AG09319 (cell line): ENCODE results near the gene CCNQ.
A peak's percentile ranks its signal among the peaks of the same experiment; 100 is the strongest.
"Not testable (repeated sequence)": the region's sequence is repeated elsewhere in the genome, so short reads cannot be mapped to it uniquely, and the experiment has no call there.

Source experiments
- DNase-seq: peaks from one replicate; pipeline ENCODE4 v3.0.0-alpha.2; 2010; ENCODE audit warnings: low read depth; ENCODE audit errors: extremely low read depth
- TF ChIP-seq, protein P1 (sequence below): IDR thresholded peaks from 2 replicates; pipeline ENCODE4 v1.5.1; 2011; ENCODE audit warnings: low read depth, mild to moderate bottlenecking, inconsistent platforms, low read length, moderate library complexity

CCNQ gene

DNA sequence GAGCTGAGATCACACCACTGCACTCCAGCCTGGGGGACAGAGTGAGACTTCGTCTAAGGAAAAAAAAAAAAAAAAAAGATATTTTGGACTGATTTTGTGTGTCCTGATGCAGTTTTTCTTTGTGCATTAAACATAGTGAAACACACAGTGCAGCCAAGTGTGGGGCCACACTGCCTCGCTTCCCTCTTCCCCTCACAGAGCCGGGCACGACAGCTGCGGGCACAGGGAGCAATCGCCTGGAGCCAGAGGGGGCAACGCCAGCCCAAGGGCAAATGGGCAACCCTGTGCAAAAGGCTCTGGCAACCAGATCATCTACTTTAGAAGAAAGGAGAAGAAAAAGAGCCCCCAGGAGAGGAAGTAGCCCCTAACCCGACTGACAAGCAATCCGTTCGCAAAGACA, 13.5 kb upstream of the CCNQ start:
- no peak for DNase-seq
- TF ChIP-seq, protein P1, sequence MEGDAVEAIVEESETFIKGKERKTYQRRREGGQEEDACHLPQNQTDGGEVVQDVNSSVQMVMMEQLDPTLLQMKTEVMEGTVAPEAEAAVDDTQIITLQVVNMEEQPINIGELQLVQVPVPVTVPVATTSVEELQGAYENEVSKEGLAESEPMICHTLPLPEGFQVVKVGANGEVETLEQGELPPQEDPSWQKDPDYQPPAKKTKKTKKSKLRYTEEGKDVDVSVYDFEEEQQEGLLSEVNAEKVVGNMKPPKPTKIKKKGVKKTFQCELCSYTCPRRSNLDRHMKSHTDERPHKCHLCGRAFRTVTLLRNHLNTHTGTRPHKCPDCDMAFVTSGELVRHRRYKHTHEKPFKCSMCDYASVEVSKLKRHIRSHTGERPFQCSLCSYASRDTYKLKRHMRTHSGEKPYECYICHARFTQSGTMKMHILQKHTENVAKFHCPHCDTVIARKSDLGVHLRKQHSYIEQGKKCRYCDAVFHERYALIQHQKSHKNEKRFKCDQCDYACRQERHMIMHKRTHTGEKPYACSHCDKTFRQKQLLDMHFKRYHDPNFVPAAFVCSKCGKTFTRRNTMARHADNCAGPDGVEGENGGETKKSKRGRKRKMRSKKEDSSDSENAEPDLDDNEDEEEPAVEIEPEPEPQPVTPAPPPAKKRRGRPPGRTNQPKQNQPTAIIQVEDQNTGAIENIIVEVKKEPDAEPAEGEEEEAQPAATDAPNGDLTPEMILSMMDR: no peak

DNA sequence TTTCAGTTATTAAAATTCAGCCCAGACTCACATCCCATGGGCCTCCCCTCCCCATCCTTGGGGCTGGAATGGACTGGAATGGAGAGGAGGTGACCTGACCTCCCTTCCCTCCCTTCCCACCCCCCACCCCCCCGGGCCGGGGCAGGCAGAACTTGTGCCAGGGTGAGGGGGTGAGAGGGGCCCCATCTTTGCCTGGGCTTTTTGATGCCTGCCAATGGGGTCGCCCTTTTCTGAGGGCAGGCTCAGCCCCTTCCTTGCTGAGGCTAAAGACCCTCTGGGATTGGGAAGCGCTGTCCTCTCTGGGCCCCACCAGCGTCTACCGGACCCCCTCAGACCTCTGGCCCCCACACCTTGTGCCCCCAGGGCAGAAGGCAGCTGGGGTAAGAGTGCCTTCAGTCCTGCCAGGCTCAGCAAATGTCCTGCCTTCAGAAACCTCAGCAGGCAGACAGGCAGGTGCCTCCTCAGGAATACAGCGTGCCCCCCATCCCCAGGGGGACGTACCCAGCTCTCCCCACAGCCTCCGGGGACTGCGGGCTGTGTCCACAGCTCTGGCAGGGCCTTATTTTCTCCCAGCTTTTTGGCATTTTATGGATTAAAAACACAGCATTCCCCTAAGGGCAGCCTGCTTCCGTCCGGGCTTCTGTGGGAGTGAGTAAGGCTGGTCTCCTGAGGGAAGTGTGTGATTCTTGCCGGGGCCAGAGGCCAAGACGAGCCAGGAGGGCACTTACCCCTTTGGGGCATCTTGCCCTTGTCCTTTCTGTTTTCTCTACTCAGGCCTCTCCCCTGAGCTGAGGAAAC, 12.6 kb upstream of the CCNQ start:
- TF ChIP-seq, protein P1: no peak
- DNase-seq: no peak

DNA sequence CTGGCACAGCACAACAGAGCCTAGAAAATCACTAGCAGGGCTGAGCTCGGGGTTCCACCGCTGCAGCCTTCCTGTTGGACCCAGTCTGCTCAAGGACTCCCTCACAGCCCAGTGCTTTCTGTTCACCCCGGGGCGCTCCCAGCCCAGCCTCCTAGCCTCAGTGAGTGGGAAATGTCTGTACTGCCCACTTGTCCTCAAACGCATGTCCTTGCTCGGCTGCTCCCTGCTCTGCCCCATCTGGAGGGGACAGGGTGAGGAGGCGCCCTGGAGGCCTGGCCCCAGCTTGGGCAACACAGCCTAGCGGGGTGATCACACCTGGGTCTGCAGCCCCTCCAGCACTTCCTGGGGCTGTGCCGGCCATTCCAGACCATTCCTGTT, 11.9 kb upstream of the CCNQ start:
- DNase-seq: no peak
- TF ChIP-seq, protein P1: no peak

DNA sequence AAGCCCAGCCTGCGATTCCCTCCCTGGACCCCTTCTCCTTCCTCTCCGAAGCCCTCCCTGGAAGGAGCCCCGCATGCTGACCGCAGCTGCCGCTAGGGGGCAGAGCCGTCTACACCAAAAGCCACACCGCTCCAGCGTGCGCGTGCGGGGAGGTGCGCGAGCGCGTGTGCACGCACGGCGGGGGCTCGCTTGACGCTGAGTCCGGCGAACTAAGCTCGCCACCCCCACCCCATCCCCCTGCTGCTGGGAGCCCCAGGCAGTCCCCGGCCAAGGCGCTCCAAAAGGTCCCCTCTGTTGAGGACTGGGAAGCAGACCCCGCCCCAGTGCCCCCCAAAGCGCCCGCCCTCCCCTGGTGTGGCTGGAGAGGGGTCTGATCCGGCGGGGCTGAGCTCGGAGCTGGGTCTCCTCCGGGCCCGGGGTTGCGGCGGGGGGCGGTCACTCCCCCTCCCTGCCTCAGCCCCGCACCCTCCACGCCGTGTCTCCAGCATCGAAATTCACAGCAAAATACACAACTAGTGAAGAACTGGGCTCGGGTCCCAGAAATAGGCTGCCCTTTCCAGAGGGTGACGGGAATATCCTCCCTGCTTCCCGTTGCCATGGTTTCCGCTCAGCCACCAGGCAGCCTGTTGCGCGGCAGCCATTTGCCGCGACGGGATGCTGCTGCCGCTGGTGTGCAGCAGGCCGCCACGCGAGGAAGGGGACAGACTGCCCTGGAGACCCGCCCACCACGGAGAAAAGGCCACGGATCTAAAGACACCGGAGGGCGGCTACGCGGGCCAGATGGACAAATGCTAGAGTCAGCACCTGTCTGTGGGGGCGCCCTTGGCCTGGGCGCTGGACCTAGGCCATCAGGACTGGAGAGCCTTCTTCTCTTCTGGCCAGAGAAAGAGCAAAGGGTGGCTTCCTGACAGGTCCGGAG, 11.2 kb upstream of the CCNQ start:
- TF ChIP-seq, protein P1: peak; percentile 75
- peak; percentile 14 for DNase-seq

DNA sequence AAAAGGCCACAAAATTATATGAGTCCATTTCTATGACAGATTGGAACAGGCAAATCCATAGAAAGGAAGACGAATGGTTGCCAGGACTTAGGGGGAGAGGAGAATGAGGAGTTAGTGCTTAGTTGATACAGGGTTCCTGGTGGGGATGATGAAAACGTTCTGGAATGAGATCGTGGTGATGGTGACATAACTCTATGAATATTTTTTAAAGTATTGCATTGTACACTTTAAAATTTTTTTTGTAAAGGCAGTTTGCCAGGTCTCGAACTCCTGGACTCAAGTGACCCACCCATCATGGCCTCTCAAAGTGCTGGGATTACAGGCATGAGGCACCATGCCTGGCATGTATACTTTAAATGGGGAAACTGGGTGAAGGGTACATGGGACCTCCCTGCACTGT, 9.9 kb upstream of the CCNQ start:
- no peak for DNase-seq
- TF ChIP-seq, protein P1: no peak

DNA sequence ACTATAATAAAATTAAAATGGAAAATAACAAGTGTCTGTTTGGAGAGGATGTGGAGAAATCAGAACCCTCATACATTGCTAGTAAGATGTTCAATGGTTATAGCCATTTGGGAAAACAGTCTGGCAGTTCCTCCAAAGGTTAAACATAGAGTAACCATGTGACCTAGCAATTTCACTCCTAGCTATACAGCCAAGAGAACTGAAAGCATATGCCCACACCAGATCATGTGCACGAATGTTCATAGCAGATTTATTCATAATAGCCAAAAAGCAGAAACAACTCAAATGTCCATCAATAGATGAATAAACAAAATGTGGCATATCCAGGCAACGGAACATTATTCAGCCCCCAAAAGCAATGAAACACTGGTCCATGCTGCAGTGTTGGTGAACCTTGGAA, 9.4 kb upstream of the CCNQ start:
- DNase-seq: no peak
- TF ChIP-seq, protein P1: no peak

DNA sequence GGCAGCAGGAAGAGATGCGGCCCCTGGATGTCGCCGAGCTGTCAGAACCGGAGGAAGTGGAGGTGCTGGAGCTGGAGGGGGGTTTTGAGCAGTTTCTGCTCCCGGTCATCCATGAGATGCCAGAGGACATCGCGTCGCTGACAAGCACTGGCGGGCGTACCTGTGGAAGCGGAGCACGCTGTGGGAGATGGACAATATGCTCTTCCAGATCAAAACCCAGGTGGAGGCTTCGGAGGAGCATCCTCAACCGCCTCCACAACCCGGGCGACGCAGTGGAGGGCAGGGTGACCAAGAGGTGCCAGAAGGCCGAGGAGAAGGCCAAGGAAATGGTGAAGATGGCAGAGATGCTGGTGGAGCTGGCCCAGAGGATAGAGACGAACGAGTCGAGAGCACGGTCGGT, 7.6 kb upstream of the CCNQ start:
- TF ChIP-seq, protein P1: no peak
- no peak for DNase-seq

DNA sequence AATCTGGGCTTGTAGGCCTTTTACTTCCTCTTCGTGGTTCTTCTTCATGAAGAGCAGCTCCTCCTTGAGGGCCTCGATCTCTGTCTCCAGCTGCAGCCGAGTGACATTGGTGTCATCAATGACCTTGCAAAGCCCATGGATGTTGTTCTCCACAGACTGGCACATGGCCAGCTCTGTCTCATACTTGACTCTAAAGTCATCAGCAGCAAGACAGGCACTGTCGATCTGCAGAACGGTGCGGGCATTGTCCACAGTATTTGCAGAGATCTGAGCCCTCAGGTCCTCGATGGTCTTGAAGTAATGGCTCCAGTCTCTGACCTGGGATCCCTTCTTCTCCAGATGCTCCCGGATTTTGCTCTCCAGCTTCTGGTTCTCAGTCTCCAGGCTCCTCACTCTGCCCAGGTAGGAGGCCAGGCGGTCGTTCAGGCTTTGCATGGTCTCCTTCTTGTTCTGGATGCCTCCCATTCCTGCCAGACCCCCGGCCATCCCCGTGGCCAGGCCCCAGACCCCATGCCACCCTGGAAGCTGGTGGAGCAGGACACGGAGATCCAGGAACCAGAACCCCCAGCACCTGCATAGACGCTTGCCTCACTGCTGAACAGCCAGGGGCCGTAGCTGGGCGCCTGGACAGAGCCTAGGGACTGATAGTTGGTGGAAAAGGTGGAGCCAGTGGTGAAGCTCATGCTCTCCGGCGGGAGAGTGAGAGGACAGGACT, 5.9 kb upstream of the CCNQ start:
- DNase-seq: not testable (repeated sequence)
